Activated naive CD4-positive, alpha-beta T cell treated with anti-CD3 and anti-CD28 coated beads, Interleukin-2, amount 10 ng/mL, durations not matched to agents 7 days and 5 days (primary cell): Measurements from ENCODE around the gene RFWD3.
"Not testable (repeated sequence)": the region's sequence is repeated elsewhere in the genome, so short reads cannot be mapped to it uniquely, and the experiment has no call there.

ENCODE experiments used
- CTCF ChIA-PET: fragments of 350-600 bp; sonication (Branson Sonifier 250); formaldehyde crosslinking; loops from one replicate; lab custom pipeline; 2021; ENCODE audit warnings: antibody characterized with exemption; lab: Charles Lee
- DNase-seq: peaks from one replicate; pipeline ENCODE4 v3.0.0-alpha.2; 2020
- H3K27ac Mint-ChIP-seq: one replicate; pipeline ENCODE4 v1.8.0; 2021; ENCODE audit warnings: mild to moderate bottlenecking, moderate library complexity, mixed read lengths
- H3K27me3 Mint-ChIP-seq: one replicate; pipeline ENCODE4 v1.8.0; 2021; ENCODE audit warnings: mild to moderate bottlenecking, mixed read lengths
- H3K36me3 Mint-ChIP-seq: one replicate; pipeline ENCODE4 v1.8.0; 2021; ENCODE audit warnings: mixed read lengths
- H3K4me1 Mint-ChIP-seq: one replicate; pipeline ENCODE4 v1.8.0; 2021; ENCODE audit warnings: mixed read lengths
- H3K4me3 Mint-ChIP-seq: one replicate; pipeline ENCODE4 v1.8.0; 2021; ENCODE audit warnings: mild to moderate bottlenecking, moderate library complexity, mixed read lengths
- H3K9me3 Mint-ChIP-seq: one replicate; pipeline ENCODE4 v1.8.0; 2021; ENCODE audit warnings: mixed read lengths

RFWD3 gene

GRCh38 chr16:74652883-74653282 lies 13.8 kb downstream of the RFWD3 start:
- H3K4me1 Mint-ChIP-seq, result peaks cover 35% of the 10 kb centered on the region
- not testable (repeated sequence) for H3K27ac Mint-ChIP-seq

GRCh38 chr16:74652249-74652648 lies 14.4 kb downstream of the RFWD3 start:
- Mint-ChIP-seq H3K4me1 (peaks cover 30% of the 10 kb centered on the region), H3K27me3 (no peaks in the 10 kb centered on the region), H3K4me3 (no peak overlapping the region), H3K27ac (no peak overlapping the region), H3K36me3 (peaks cover 56% of the 10 kb centered on the region), H3K9me3 (no peaks in the 10 kb centered on the region)
- CTCF ChIA-PET, result interaction anchor here (0.8 to 1.6 kb wide), 6 partner anchors 12 to 50 kb away, joined by 3 to 5 read pairs (median 4); no protein-coding TSS in a partner anchor
- DNase-seq, result no peak

More at GRCh38 chr16:74652883-74653282, 13.8 kb downstream of the RFWD3 start:
- H3K9me3 Mint-ChIP-seq, H3K27me3 Mint-ChIP-seq, H3K4me3 Mint-ChIP-seq, DNase-seq, CTCF ChIA-PET: not testable (repeated sequence)
- H3K36me3 Mint-ChIP-seq, result peaks cover 59% of the 10 kb centered on the region

GRCh38 chr16:74651841-74652240 lies 14.8 kb downstream of the RFWD3 start:
- Mint-ChIP-seq H3K36me3 (peaks cover 53% of the 10 kb centered on the region), H3K27ac (no peak overlapping the region), H3K4me3 (no peak overlapping the region), H3K27me3 (no peaks in the 10 kb centered on the region), H3K4me1 (peaks cover 26% of the 10 kb centered on the region), H3K9me3 (no peaks in the 10 kb centered on the region)
- CTCF ChIA-PET, result interaction anchor here (0.8 to 1.6 kb wide), 8 partner anchors 8 to 50 kb away, joined by 3 to 6 read pairs (median 4); no protein-coding TSS in a partner anchor
- no peak for DNase-seq

GRCh38 chr16:74650966-74651567 lies 15.6 kb downstream of the RFWD3 start:
- Mint-ChIP-seq H3K9me3 (no peaks in the 10 kb centered on the region), H3K36me3 (peaks cover 49% of the 10 kb centered on the region), H3K27me3 (no peaks in the 10 kb centered on the region), H3K4me1 (peaks cover 20% of the 10 kb centered on the region), H3K27ac (no peak overlapping the region), H3K4me3 (no peak overlapping the region)
- CTCF ChIA-PET, result interaction anchor here (1.0 to 1.6 kb wide), 8 partner anchors 9 to 51 kb away, joined by 3 to 6 read pairs (median 4); no protein-coding TSS in a partner anchor
- no peak for DNase-seq

GRCh38 chr16:74649839-74650504 lies 16.7 kb downstream of the RFWD3 start:
- H3K9me3 Mint-ChIP-seq, result no peaks in the 10 kb centered on the region
- no peaks in the 10 kb centered on the region for H3K27me3 Mint-ChIP-seq
- peaks cover 13% of the 10 kb centered on the region for H3K4me1 Mint-ChIP-seq
- CTCF ChIA-PET, result interaction anchor here (1.5 kb wide), 1 partner anchor 27 kb away, joined by 4 read pairs; no protein-coding TSS in a partner anchor
- no peak overlapping the region for H3K4me3 Mint-ChIP-seq
- DNase-seq, result no peak
- H3K27ac Mint-ChIP-seq, result no peak overlapping the region
- H3K36me3 Mint-ChIP-seq, result peaks cover 49% of the 10 kb centered on the region

- DNase-seq, result no peak
- Mint-ChIP-seq H3K36me3 (peaks cover 48% of the 10 kb centered on the region), H3K4me1 (no peaks in the 10 kb centered on the region), H3K4me3 (no peak overlapping the region), H3K27me3 (no peaks in the 10 kb centered on the region), H3K9me3 (no peaks in the 10 kb centered on the region), H3K27ac (no peak overlapping the region)
- CTCF ChIA-PET, result interaction anchor here (0.8 to 1.4 kb wide), 2 partner anchors 13 to 18 kb away, joined by 3 read pairs; no protein-coding TSS in a partner anchor
Observed at GRCh38 chr16:74641969-74642368, 24.7 kb downstream of the RFWD3 start.

GRCh38 chr16:74637742-74638453 lies 28.8 kb downstream of the RFWD3 start:
- H3K27ac Mint-ChIP-seq, result peak overlapping the region; percentile 22
- peaks cover 43% of the 10 kb centered on the region for H3K36me3 Mint-ChIP-seq
- no peak for DNase-seq
- H3K4me3 Mint-ChIP-seq, result no peak overlapping the region
- no peaks in the 10 kb centered on the region for H3K27me3 Mint-ChIP-seq
- H3K4me1 Mint-ChIP-seq, result no peaks in the 10 kb centered on the region
- CTCF ChIA-PET, result interaction anchor here (0.6 kb wide), 1 partner anchor 176 kb away, joined by 4 read pairs; no protein-coding TSS in a partner anchor
- no peaks in the 10 kb centered on the region for H3K9me3 Mint-ChIP-seq

GRCh38 chr16:74635303-74635702 lies 31.4 kb downstream of the RFWD3 start:
- no peak for DNase-seq
- Mint-ChIP-seq H3K36me3 (peaks cover 47% of the 10 kb centered on the region), H3K9me3 (no peaks in the 10 kb centered on the region), H3K27me3 (no peaks in the 10 kb centered on the region), H3K27ac (no peak overlapping the region), H3K4me1 (peaks cover 2% of the 10 kb centered on the region), H3K4me3 (no peak overlapping the region)
- CTCF ChIA-PET, result interaction anchor here (0.8 kb wide), 1 partner anchor 16 kb away, joined by 3 read pairs; no protein-coding TSS in a partner anchor

GRCh38 chr16:74633686-74634085 lies 33.0 kb downstream of the RFWD3 start:
- no peak overlapping the region for H3K4me3 Mint-ChIP-seq
- H3K27ac Mint-ChIP-seq, result peak overlapping the region; percentile 45
- peaks cover 58% of the 10 kb centered on the region for H3K36me3 Mint-ChIP-seq
- peaks cover 2% of the 10 kb centered on the region for H3K4me1 Mint-ChIP-seq
- no peaks in the 10 kb centered on the region for H3K9me3 Mint-ChIP-seq
- CTCF ChIA-PET, result interaction anchor here (0.9 kb wide), 1 partner anchor 58 kb away, joined by 3 read pairs; no protein-coding TSS in a partner anchor
- no peak for DNase-seq
- no peaks in the 10 kb centered on the region for H3K27me3 Mint-ChIP-seq

- no peaks in the 10 kb centered on the region for H3K27me3 Mint-ChIP-seq
- H3K4me1 Mint-ChIP-seq, result peaks cover 8% of the 10 kb centered on the region
- CTCF ChIA-PET, result interaction anchor here (1.4 kb wide), 1 partner anchor 318 kb away, joined by 5 read pairs; no protein-coding TSS in a partner anchor
- H3K4me3 Mint-ChIP-seq, result no peak overlapping the region
- H3K9me3 Mint-ChIP-seq, result no peaks in the 10 kb centered on the region
- peaks cover 80% of the 10 kb centered on the region for H3K36me3 Mint-ChIP-seq
- peak overlapping the region; percentile 52 for H3K27ac Mint-ChIP-seq
- DNase-seq, result no peak
Observed at GRCh38 chr16:74627506-74628220, 39.0 kb downstream of the RFWD3 start.

GRCh38 chr16:74626741-74627416 lies 39.8 kb downstream of the RFWD3 start:
- Mint-ChIP-seq H3K27me3 (no peaks in the 10 kb centered on the region), H3K27ac (peak overlapping the region; percentile 57), H3K36me3 (peaks cover 82% of the 10 kb centered on the region), H3K4me1 (peaks cover 8% of the 10 kb centered on the region), H3K4me3 (no peak overlapping the region), H3K9me3 (no peaks in the 10 kb centered on the region)
- DNase-seq, result no peak
- CTCF ChIA-PET, result interaction anchor here (1.0 kb wide), 1 partner anchor 8 kb away, joined by 3 read pairs; no protein-coding TSS in a partner anchor

GRCh38 chr16:74625500-74626350 lies 41.0 kb downstream of the RFWD3 start:
- Mint-ChIP-seq H3K27me3 (no peaks in the 10 kb centered on the region), H3K27ac (no peak overlapping the region), H3K9me3 (no peaks in the 10 kb centered on the region), H3K36me3 (peaks cover 84% of the 10 kb centered on the region), H3K4me3 (no peak overlapping the region), H3K4me1 (peaks cover 7% of the 10 kb centered on the region)
- no peak for DNase-seq
- CTCF ChIA-PET, result interaction anchor here (1.0 to 1.7 kb wide), 4 partner anchors 7 to 26 kb away, joined by 3 to 7 read pairs (median 4); no protein-coding TSS in a partner anchor
